GF-D8 (cell line): ENCODE data around the gene SLC17A5.
"Not testable (repeated sequence)": the region's sequence is repeated elsewhere in the genome, so short reads cannot be mapped to it uniquely, and the experiment has no call there.

Source experiments
- DNase-seq: peaks from one replicate; lab custom pipeline; 2025; lab: John Stamatoyannopoulos, UW

Gene SLC17A5

DNA sequence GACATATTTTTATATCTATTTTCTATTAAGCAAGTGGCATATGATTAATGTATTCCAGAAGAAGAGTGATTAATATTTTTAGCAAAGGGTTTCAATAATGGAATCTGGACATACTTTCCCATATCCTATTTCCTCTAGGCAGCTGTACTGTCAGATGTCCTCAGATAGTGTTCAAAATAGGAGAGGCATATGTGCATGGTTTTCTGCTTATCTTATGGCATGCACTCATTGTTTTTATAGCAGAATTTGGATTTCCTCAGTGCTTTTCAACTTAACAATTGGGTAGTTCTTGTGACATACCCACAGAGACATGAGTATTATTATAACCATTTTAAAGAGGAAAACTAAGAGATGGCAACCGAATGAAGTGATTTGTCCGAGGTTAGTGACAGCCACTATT, 12.6 kb upstream of the SLC17A5 start:
- DNase-seq: no peak

DNA sequence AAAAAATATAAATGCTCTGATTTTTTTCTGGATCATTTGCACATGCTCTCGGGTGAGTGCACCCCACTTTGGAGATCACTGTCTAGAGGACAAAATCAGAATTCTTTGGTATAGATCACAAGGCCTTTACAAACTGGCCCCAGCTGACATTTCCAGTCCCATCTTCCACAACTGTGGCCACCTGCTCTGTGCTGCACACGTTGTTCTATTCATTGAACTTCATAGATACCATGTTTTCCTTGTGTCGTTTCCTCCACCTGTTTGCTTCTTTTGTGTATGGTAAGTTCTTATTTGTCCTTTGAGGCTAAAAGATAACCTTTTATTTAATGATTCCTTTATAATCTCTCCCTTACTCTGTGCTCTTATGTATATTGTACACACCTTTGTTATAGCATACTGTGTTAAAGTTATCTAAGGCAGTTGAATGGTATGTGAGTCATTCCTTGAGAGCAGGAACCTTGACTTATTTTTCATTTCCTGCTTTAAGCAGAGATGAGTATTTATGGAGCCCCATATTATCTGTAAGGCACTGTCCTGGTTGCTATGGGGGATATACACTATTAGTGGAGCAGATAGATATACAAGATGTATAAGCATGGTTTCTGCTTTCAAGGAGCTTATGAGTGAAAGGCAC, 12.0 kb upstream of the SLC17A5 start:
- no peak for DNase-seq

DNA sequence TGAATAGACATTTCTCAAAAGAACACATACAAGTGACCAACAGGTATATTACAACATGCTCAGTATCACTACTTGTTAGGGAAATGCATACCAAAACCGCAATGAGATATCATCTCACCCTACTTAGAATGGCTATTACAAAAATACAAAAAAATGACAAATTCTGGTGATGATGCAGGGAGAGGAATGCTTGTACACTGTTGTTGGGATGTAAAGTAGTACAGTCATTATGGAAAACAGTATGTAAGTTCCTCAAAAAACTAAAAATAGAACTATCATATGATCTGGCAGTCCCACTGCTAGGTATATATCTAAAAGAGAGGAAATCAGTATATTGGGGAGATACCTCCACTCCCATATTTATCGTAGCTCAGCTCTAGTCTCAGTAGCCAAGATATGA, 10.9 kb upstream of the SLC17A5 start:
- no peak for DNase-seq

DNA sequence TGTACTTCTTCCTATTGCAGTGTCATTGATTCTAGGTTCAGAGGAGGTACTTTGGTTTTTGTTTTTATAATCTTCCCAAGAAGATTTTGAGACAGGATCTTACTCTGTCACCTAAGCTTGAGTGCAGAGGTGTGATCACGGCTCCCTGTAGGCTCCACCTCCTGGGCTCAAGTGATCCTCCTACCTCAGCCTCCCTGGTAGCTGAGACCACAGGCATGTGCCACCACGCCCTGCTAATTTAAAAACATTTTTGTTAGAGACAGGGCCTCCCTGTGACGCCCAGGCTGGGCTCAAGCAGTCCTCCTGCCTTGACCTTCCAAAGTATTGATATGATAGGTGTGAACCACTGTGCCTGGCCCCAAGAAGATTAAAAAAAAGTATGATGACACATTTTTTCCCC, 3.4 kb upstream of the SLC17A5 start:
- DNase-seq: no peak

DNA sequence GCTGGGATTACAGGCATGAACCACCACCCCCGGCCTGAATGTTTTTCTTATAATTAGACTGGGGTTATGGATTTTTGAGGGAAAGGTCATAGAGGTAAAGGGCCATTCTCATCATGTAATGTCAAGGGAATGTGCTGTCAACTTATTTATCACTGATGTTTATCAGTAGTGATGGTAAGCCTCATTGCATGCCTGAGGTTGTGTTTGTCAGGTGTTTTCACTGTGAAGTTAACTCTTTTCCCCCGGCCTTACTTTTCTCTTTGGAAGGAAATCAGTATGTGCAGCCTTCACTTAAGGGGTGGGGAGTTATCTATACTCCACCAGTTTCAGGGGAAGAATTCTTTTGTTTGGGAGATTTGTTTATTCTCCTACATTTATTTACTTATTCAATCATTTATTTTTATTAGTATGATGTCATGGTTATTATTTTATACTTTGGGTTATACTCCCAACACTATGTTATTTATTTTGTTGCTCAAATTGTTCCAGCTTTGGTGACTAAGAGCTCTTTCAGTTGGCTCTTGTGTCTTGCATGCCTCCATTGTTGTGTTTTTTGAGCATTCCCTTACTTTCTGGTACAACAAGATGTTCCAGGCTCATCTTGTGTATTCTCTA, 2.8 kb upstream of the SLC17A5 start:
- no peak for DNase-seq

DNA sequence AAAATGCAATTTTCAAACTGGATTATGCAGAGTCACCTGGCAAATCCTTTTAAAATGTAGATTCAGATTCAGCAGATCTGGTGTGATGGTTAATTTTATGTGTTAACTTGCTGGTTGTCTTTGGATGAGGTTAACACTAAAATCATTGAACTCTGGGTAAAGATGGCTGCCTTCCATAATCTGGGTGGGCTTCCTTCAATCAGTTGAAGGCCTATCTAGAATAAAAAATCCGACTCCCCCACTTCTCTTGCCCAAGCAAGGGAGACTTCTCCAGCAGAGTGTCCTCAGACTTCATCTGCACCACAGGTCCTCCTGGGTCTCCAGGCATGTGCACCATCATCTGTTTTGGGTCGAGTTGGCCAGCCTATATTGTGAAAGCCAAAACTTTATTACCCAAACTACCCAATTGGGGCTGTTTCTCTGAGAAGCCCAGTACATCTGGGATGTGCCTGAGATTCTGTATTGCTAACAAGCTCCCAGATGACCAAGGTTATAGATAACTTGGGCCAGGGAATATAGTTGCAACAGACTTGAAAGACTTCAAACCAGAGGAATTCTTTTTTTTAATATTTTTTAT, 1.6 kb upstream of the SLC17A5 start:
- no peak for DNase-seq

DNA sequence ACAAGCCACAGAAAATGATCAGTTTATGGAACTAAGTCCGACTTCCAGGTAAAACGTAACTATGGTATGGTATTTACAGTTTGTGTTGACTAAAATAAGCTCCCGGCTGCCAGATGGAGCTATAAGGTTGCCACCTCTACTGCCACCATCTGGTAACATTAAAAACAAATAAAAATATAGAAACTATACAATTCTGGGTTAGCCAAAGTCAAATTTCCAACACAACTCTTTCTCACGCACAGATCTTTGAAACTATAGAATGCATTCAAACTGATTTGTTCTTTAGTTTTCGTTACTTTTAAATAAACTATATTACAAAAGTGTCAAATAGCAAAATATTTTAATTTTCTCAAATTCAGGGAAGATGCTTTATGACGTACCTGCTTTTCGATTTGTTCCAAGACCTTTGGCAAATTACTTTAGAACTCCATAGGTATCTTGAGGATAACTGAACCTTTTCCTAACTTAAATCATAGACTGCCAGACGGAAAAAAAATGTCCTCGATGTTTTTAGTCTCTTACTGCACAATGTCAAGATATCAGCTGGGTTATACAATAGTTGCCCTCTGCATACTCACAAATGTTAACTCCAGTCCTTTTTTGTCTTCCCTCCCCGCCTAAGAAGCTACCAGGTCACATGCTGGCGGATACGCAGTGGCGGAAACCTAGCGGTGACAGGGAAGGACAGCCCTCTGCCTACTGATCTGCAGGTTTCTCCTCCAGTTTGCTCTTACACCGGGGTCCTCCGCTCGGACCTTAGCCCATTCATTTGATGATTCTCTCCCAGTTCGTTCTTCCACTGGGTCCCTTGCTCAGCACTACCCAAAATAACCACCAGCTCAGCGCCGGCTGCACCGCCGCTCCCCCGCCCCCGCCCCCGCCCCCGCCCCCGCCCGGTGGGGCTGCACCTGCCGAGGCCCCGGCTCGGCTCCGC, 888 bp downstream of the SLC17A5 start:
- peak; percentile 51 for DNase-seq

DNA sequence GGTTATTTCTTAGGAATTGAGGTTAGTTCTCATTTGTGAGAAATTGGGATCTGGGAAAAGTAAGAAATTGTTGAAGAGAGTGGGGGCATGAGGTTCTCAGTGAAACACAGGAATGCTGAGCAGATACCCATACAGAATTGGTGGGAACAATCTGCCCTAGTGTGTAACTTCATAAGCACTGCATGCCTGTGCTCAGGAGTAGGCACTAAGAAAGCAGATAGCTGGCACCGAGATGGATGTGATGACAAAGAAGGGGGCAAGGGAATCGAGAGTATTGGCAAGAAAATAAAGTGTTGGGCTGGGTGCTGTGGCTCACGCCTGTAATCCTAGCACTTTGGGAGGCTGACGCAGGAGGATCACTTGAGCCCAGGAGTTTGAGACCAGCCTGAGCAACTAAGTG, 4.0 kb downstream of the SLC17A5 start:
- DNase-seq: no peak

DNA sequence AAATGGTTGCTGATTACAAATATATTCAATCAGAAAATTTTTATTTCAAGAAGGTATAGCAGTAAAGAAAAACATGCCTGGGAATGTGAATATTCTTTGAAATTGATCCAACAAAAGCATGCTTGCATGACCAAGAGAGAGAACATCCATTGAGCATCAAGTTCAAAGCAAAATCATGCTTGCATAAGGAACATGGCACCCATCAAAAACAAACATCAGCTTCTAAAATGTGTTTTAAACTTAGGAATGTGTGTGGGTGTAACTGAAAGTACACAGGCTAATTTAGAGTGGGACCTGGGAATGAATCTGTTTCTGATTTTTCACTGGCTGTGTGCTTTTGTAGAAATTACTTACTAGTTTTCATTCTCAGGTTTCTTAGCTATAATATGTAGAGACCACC, 5.6 kb downstream of the SLC17A5 start:
- DNase-seq: no peak

DNA sequence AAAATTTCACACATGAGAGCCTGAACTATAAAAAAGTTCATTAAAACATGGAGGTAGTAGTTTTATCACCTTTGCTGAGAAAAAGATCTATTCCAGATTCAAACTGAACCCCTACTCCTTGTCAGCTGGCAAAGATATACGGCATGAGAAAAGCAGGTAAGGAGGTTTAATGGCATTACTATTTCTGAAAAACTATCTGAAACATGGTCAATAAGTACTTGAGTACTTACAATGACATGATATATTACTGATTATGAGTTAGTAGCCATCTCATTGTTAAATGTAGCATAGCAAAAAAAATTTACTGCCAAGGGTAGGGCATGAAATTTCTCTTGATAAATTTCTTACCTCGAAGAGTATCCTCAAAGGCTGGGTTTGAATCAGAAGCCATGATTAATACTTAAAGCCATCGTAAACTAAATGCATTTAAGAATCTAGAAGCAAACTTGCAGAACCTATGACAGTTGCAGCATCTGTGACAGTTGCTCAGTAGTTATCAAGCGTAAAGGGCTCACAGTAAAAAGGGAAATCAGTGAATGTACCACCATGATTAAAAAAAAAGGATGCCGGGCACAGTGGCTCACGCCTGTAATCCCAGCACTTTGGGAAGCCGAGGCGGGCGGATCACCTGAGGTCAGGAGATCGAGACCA, 8.7 kb downstream of the SLC17A5 start:
- no peak for DNase-seq

DNA sequence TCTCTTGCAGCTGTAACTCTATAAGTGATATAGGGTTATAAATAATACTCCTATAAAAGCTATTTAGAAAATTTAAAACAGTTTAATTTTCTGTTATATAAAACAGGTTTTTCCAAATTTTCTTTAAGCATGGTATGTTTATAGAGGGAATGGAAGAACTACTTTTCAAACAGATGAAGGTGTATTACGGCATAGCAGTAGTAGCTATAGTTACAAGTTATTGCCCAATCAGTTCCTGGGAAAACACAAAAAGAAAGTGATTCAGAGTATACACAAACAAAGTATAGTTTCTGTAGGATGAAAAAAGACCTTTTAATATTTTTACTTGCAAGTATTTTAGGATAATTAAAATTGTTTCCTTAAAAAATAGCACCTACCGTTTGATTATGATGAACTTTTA, 9.8 kb downstream of the SLC17A5 start:
- no peak for DNase-seq

DNA sequence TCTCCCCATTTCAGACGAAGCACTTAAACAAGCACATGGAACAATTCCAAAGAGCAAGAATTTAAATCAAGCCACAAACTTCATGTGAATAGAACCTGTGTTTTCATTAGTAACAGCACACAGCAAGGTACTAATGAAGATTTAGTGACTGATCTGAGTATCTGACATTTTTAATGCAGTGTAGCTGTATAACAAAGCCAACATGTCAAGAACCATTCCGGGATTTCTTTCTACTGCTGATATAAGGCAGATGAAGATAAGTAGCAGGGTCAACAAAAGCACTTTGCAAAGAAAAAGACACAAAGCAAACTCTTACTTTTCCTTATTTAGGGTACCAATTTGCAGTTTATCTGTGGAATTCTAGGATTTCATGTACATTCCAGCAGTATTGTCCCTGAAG, 11.3 kb downstream of the SLC17A5 start:
- no peak for DNase-seq

DNA sequence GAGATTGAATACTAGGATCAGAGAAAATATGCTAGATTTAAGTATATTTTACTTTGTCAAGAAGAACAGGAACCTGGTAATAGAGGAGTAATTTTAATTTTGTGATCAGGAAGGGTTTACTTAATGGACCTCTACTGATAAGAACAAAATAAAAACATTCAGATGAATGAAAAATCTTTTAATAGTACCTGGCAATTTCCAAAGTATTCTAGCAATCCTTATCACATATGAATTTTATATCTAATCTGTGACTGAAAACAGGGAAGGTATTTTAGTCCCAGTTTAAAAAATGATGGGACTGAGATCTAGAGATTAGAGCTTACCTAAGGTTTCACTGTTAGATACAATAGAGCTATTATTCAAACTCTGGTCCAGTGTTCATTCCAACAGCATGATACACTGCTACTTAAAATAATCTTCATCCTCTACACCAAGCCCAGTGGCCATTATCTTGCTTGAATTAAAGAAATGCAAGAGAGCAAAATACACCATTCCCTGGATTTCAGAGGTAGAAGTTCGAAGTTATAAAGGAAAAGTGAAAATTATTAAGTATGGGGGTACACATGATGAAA, 13.5 kb downstream of the SLC17A5 start:
- DNase-seq: no peak

DNA sequence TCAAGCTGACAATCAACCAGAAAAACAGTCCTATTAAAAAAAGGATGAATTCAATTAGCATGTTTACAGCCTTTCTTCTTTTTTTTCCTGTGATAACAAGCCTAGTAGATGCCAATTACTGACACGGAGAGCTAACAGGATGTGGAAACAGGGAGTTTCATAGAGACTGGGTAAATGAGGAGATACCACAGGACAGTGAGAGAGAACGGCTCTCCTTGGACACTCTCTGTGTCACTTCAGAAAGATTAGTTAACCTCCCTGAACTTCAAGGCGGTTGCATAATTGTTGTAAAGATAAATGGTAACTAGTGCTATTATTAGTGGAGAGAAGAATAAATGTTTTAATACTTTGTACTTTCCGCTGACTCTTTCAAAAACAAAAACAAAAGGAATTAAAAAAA, 14.8 kb downstream of the SLC17A5 start:
- DNase-seq: no peak

DNA sequence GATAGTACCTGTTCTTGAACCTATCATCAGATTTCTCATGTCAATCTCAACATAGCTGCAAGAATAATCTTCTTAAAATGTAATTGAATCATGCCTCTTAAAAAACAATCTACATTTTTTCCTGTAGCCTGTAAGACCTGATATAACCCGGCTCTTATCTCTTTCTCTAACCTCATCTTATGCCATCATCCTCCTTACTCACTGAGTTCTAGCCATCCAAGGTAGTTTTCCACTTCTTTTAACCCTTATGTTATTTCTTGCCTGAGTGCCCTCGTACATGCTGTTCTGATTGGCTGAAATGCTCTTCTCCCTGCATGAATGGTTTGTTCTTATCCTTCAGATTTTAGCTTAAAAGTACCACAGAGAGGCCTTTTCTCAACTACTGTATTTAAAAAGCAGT, 16.4 kb downstream of the SLC17A5 start:
- no peak for DNase-seq

DNA sequence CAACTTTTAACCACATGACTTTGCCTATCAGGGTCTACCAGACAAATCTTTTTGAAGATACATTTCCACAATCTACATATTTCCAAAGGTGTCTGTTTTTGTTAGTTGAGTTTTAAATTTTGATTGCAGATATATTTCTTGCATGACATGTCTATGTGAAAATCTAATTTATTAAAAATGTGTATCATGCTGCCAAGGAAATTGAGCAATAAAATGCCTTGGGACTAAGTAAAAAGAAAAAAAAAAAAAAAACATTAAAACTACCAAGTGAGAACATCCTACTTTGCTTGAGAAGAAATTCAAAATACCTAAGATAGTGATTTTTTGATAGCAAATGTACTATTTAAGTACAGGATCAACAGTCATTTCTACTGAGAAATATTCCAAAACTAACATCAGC, 17.7 kb downstream of the SLC17A5 start:
- no peak for DNase-seq

DNA sequence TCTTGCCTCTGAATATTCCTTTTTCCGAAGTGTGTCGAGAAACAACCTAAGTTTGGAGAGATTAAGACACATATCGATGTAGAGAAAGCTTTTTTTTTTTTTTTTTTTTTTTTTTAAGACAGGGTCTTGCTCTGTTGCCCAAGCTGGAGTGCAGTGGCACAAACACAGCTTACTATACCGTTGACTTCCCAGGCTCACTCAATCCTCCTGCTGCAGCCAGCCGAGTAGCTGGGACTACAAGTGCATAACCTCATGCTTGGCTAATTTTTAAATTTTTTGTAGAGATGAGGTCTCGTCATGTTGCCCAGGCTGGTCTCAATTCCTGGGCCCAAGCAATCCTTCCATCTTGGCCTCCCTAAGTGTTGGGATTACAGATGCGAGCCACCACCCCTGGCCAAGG, 21.4 kb downstream of the SLC17A5 start:
- DNase-seq: no peak

DNA sequence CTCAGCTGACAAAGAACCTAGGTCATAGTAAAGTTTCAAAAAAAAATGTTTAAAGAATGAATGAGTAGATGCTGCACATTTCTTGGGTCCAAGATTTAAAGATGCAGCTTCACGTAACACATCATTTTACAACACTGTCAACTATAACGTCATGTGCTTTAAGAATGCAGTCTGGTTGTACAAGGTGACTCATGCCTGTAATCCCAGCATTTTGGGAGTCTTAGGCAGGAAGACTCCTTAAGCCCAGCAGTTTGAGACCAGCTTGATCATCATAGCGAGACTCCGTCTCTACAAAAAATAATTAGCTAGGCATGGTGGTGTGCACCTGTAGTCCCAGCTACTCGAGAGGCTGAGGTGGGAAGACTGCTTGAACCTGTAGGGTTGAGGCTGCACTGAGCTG, 21.9 kb downstream of the SLC17A5 start:
- DNase-seq: no peak

DNA sequence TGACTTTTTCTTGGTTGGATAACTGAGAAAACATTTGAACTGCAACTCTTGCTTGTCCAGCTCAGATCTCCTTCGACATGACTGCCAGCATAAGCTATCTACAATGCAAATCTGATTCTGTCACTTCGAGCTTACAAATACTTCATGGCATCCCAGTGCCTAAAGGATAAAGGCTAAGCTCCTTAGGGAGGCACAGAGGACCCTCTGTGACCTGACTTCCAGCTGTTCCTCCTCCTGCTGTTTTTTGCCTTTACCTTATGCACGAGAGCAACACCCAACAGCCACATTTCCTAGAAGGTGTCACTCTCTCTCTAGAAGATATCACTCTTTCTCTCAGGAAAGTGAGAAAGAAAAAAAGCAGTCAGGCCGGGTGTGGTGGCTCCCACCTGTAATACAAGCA, 23.4 kb downstream of the SLC17A5 start:
- no peak for DNase-seq

DNA sequence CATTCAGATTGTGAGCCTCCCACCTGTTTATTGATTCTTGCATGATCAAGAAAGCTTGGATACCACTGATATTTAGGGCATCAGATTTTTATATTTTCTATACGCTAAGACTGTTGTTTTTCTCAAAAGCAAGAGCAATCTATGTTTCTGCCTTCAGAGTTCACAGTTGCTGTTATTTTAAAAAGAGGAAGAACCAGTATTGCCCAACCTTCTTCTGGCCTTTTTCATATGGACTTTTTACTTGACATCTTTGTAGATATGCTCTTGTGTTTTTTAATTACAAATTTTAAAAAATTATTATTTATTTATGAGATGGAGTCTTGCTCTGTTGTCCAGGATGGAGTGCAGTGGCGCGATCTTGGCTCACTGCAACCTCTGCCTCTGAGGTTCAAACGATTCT, 28.9 kb downstream of the SLC17A5 start:
- peak; percentile 20 for DNase-seq

DNA sequence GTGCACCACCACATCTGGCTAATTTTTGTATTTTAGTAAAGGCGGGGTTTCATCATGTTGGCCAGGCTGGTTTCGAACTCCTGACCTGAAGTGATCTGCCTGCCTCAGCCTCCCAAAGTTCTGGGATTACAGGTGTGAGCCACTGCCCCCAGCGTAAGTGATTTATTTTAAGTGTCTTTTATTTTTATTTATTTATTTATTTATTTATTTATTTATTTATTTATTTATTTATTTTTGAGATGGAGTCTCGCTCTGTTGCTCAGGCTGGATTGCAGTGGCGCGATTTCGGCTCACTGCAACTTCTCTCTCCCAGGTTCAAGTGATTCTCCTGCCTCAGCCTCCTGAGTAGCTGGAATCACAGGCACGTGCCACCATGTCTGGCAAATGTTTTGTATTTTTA, 30.3 kb downstream of the SLC17A5 start:
- DNase-seq: not testable (repeated sequence)

DNA sequence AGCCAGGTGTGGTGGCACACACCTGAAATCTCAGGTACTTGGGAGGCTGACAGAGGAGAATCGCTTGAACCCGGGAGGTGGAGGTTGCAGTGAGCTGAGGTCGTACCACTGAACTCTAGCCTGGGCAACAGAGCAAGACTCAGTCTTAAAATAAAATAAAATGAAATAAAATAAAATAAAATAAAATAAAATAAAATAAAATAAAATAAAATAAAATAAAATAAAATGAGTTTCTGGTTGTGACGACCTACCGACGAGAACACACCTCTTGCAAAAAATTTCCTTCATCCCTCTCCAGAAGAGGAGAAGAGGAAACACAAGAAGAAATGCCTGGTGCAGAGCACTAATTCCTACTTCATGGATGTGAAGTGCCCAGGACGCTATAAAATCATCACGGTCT, 35.7 kb downstream of the SLC17A5 start:
- DNase-seq: not testable (repeated sequence)
